ENCODE data around the gene FBLN7.

The FBLN7 gene

DNA sequence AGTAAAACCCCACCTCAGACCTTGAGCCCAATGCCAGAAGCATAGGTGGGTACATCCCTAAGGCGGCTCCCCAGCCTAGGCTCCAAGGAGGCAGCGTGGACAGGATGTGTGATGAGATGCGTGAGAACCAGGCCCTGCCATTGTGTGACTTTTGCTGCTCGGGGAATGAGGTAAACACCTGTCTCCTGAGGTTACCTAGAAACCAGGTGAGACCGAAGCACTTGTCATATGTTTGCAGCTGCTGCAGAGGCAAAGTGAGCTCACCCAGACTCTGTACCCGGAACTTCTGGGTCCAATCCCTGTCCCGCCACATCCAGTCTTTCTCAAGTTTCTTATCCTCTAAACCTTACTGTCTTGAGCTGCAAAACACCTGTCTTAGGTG is 3.4 kb downstream of the FBLN7 start:
- DNase-seq, result peak; percentile 94

DNA sequence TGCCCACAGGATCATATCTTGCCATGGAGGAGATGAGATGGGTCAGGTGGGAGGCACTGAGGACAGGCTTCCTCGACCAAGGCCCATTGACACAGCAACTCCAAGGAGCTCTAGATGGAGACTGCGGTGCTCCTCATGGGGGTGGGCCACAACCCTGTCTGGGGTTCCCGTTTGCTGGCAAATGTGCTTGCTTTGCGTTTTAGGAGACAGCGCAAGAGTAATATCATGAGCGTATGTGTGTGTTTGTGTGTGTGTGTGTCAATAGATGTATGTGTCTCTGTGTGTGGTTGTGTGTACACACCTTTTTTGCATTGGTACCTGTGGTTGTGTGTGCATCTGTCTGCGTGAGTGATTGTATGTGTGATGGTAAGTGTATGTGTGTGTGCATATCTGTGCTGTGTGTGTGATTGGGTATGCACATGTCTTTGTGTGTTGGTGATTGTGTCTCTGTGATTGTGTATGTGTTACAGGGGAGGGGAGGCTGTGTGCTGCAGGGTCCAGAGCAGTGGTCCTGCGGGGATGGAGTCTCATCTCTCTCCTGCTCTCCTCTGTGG is 4.4 kb downstream of the FBLN7 start:
- no peak for DNase-seq

DNA sequence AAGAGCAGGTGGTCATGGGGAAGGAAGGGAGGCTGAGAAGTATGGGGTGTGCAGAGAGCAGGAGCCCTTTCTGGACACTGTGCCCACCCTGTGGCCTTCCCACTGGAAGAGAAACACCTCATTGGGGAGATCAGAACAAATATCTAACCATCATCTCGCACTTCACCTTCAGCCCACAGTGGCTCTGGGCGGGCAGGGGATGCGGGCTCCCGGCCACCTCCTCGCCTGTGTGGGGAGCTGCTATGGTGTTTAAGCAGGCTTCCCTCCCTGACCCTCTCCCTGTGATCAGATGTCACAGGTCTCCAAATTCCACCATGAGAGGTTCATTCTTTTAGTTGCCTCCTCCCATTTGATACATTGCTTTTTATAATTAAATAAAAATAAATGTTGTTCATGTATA is 5.0 kb downstream of the FBLN7 start:
- no peak for DNase-seq

DNA sequence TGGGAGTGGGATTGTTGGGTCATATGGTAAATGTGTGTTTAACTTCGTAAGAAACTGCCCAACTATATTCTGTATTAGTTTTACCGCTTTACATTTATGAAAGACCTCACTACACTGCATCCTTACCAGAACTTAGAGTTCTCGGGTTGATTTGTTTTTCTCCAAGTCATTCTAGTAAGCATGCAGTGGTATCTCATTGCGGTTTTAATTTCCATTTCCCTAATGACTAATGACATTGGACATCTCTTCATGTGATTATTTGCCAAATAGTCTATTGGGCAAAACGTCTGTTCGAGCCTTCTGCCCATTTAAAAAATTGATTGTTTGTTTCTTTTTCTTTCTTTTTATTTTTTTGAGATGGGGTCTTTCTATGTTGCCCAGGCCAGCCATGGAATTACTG is 6.8 kb downstream of the FBLN7 start:
- DNase-seq, result no peak

DNA sequence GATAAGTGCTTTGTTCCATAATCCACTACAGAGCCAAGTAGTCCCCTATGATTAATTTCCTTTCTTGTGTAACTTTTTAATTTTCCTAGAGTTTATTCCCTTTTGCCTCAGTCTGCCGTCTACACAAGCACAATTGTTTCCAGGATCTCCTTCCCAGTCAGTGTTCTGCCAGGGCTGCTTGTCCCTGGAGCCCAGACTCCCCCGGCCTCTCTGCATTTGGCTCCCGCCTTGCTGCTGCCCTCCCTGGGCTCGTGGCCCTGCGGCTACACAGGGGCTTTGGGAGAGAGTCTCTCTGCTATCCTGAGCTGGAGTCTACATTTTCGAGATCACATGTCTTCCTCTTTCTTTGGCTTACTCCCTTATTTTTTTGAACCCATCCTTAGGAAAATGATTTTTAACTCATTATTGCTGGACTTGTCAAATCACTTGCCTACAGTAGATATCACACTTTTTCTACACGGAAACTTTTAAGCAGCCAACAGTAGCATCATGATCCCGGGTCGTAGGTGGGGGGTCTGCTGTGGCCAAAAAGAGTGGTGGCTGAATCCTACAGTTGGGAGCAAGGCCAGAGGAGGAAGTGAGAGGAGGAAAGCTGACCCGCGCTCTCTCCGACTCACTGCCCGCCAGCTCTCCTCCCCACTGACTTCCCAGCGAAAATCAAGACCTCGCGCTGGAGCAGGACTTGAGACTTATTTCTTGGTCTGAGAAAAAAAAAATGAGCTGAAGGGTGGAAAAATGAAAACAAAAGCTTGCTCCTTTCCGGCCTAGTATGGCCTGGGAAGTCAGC is 9.4 kb downstream of the FBLN7 start:
- no peak for DNase-seq

DNA sequence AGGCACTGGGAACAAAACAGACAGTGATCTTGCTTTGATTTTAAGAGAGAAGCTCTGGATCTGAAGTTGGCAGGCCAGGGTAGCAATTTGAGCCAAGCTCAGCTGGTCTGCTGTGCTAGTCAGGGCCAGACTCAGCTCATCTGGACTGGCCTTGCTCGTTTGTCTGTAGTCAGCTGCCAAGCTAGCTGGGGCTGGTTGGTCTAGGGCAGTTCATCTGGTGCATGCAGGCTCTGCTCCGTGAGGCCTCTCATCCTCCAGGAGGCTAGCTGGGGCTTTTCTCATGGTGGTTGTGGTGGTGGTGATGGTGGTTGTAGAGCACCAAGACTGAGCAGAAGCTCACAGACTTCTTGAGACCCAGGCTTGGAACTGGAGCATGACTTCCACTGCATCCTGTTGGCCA is 10.3 kb downstream of the FBLN7 start:
- DNase-seq, result no peak

DNA sequence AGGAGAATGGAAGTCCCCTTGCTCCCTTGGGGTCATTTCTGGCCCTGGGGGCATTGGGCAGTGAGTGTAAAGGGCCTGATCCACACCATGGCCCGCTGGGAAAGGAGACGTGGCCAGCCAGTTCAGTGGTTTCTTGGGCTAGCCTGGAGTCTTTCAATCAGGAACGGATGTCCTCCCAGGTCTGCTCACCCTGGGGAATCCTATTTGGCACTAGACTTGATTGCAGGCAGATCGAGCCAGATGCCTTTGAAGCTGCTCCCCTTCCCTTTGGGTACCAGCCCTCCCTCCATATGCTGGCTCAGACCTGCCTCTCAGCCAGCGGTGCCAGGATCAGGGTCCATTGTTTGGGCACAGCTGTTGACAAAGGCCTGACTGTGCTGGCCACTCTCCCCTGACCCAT is 11.0 kb downstream of the FBLN7 start:
- DNase-seq, result no peak

DNA sequence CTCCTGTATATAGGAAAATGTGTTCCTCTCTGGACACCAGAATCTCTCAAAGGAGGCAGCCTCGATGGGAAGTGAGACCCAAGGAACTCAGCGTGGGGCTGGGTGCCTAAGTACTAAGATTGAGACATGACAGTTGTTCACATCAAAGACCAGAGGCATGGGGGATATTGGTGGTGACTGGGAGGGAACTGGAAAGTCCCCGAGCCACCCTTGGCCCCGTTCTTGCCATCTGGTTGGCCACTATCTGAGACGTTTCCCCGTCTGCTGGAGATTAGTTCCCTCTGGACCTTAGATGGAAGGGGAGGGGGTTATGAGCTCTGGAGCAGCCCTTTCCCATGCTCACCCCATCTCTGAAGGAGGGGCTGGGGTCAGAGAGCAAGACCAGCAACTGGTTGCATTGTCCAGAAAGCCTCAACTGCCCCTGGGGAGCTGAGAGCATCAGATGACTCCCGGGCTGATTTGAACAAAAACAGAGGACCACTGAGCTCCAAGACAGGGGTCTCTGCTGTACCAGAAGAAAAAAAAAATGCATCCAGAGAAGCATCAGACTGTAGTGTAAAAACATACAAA is 11.8 kb downstream of the FBLN7 start:
- no peak for DNase-seq

DNA sequence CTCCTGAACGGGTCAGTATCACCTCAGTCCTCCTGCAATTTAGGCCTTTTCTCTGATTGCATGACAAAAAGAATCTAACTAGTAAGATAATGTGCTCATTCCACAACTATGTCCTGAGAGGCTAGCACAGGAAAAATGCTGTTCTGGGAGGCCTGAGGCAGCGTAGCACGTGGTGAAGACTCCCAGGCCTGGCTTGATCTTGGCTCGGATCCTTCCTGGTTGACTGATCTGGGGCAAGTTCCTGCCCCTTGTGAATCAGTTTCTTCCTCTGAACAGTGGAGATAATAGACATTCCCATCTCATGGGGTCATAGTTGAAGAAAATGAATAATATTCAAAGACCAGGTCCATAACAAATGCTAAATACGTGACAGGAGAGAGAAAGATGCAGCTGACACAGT is 12.3 kb downstream of the FBLN7 start:
- DNase-seq, result no peak

DNA sequence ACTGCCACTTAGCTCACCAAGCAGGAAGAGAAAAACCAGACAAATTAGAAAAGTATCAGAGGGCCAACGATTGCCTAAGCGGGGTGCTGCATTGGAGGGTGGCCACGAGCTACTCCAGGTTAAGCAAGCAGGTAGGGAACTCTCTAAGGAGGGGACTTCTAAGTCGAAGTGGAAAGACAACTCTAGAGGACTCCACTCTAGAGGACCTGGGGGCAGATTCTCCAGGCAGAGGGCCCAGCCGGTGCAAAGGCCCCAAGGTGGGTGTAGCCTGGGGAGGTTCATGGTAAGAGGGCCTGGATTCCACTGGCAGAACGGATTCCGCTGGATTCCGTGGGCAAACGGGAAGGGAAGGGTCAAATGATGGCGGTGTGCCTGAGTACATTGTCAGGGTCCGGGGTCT is 12.7 kb downstream of the FBLN7 start:
- DNase-seq, result no peak

DNA sequence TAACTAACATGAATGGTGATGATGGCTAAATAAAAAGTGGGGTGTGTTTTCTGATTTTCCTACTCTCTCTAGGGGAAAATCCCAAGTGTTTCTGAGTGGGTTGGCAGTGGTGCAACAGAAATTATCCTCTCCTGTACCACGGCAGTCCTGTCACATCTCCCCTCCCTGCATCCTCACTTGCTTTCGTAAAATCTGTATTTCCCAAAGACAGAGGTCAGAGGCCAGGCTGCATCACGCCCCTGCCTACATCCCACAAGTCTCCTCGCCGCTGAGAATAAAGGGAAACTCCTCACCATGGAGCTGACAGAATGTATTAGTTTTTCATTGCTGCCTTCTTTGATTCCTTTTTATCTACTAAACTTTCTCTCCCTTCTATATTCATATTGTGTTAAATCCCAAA is 13.1 kb downstream of the FBLN7 start:
- DNase-seq, result no peak

DNA sequence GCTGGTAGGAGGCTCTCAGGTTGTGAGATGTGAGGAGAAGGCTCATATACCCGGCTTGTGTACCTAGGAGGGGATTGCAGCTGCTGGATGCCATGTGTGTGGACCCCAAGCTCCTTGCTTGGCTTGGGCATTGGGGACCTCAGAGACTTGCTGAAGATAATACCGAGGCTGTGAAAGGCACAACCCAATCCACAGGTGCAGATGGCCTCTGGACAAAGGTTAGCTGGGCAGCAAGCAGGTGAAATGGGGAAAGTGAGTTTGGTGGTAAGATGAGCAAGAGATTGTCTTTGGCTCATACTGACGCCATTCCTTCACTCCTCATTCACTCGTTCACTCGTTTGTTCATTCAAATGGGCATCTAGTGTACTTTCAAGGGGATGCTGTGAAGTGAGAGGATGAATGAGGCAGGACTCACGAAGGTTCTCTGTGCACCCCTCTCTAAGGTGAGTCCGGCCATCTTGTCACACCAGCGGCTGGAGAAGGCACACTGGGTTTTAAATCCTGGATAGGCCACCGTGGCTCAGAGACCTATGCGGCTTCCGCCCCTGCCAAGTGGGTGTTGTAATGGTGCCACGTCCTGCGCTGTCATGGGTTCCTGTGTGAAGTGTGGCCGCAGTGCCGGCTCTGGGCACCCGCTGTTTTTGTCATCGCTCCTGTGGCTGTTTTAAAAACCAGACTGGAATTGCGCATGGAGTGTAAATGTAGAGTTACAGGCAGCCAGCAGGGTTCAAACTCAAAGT is 13.7 kb downstream of the FBLN7 start:
- no peak for DNase-seq

DNA sequence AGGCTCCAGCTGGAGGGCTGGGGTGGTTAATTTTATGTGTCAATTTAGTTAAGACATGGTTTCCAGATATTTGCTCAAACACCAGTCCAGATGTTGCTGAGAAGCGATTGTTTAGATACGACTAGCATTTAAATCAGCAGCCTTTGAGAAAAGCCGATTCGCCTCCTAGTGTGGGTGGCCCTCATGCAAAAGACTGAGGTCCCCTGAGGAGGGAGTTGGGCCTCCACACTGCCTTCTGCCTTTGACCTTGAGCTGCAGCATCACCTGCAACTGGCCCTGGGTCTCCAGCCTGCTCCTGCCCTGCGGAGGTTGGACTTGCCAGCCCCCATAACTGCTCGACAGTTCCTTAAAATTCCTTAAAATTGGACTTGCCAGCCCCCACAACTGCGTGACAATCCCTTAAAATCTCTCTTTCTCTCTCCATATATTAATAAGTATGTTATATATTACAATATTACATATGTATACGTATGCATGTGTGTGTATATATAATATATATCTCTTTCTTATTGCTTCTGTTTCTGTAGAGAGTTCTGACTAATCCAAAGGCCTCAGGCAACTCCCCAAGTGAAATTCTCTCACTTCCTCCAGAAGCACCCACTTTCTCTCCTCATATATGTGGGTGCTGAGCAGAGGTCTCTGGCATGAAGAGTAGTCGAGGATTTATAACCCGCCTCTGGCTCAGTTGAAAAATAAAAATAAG is 14.4 kb downstream of the FBLN7 start:
- DNase-seq, result no peak

DNA sequence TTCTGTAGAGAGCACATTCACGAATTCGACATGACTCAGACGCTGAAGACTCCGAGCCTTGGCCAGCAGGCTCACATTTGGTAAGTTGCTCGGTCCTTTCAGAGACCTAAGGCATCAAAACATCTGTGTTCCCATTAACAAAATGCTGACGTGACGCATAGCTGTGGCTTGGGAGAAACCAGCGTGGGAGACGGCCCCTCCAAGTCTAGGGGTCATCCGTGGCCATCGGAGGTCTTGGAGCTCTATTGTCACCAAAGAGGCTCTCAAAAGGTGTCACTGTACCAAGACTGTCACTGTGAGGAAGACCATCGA is 14.9 kb downstream of the FBLN7 start:
- DNase-seq, result no peak

DNA sequence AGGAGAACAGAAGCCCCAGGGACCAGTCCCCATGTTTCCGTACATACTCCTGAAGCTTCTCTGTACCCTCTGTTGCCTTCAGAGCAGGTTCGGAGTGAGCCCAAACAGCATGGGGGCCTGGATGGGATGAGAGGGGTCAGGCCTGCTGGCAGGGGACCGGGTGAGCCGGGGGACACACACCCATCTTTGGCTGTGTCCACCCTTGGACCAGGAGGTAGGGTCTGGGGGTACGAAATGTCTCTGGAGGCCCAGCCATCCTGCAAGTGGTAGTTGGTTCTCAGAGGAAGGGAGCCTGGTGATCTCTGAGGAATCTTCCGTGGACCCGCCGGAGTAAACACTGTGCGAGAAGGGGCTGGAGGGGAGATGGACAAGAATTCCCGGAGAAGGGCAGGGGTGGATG is 15.3 kb downstream of the FBLN7 start:
- DNase-seq, result no peak

DNA sequence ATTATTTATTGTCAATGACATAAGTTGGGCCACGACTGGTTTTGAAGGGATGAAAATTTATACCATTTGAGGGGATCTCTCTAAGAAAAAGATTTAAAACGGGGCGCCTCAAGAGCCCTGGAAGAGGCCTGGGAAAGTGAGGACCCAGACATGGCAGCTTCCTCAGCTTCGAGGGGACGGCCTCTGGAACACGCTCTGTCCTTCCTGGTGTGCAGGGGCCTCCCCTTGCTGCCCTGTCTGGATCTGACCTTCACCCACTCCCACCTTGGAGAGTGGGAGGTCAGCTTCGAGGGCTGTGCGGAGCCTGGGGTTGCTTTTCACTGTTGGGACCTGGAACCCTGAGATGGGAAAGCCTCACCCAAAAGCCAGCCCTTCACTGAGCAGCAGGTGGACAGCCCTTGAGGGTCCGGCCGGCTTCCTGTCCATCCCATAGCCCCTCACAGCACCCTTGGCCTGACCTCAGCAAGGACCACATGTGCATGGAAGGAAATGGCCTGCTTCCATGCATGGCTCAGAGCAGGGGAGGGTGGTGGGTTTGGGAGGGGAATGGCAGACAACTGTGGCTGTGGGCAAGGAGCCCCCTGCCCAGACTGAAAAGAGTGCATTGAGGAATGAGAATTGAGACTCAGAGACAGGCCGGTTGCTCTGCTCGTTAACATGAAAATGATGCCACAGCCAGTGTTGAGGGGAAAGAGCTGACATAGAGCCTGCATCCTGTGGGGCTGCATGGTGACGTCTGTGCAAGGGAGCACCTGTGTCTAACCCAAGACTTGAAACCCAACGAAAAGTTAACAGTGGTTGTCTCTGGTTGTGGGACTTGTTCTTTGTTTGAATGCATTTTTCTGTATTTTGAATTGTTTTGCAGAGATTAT is 16.3 kb downstream of the FBLN7 start:
- no peak for DNase-seq

DNA sequence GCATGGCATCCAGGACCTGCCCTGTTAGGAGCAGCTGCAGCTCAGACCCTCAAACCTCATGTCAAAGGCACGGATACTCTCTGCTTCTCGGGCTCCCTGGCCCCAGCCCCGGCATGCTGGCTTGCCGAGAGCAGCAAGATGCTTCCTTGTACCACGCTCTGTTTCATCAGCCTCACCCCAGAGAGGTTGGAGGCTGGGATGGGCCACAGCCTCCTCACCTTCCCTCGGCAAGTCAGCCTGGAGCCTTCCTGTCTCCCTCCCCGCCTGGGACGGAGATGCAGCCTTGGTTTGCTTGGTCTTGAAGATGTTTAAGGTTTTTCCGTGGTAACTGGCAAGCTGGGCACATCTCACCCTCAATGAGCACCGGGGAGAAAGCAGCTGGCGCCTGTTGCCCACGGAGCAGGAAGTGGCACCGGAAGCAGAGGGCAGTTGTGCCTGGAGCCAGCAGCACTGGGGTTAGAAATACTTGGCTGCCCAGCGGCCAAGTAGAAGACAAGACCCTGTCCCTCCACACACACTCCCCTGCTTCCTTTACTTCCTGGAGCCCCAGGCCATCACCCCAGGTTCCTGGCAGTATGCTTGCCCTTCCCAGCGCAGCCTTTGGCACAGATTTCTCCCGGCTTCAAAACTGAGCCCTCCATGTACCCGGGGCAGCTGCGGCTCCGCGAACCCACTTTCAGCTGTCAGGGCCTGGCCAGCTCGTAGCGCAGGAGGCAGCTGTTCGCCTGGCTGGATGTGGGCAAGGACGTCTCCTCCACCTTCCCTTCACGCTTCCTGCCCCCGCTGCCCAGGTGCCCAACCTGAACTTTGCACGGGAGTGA is 17.4 kb downstream of the FBLN7 start:
- peak; percentile 51 for DNase-seq

DNA sequence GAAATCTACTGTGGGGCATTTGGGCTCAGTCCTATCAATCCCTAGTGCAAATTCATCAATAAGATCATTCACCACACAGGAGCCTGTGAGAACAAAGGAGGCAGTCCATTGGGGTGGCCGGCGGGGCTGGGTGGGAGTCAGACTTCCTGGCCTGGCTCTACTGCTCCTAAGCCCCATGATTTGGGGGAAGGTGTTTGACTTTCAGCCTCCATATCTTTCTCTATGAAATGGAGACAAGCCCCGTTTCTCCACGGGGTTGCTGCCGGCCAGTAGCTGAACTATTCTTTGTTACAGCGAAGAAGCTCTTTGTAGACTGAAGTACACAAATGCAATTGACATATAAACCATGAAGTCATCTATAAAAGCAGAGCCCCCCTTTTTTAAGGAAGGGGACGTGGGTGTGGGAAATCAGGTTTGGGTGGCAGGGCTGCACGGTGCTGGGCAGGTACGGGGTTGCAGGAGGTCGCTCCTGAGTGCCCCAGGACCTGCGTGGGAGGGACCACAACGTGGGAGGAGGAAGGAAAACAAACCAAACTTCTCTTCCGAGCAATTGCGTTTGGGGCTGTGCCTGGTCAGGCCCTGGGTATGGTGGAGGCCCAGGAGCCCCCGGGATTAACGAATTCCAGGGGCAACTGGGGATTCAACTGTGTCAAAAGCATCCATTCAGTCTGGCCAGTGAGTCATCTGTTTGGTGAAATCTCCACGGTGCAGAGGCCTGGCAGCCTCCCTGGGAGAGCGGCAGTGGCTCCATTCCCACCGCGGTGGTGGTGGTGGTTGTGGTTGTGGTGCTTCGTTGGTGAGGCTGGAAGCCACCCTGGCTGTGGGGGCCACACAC is 18.2 kb downstream of the FBLN7 start:
- DNase-seq, result no peak

DNA sequence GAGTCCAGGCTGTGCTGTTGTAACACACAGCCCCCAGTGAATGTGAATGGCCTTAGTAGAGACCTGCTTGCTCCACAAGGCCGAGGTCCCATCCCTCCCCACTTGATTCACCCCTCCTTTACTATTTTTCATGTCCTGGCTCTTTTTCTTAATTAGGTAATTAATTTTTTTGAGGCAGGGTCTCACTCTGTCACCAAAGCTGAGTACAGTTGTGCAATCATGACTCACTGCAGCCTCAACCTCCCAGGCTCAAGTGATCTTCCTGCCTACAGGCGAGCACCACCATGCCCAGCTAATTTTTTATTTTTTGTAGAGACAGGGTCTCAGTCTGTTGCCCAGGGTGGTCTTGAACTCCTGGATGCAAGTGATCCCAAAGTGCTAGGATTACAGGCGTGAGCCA is 19.3 kb downstream of the FBLN7 start:
- DNase-seq, result no peak

DNA sequence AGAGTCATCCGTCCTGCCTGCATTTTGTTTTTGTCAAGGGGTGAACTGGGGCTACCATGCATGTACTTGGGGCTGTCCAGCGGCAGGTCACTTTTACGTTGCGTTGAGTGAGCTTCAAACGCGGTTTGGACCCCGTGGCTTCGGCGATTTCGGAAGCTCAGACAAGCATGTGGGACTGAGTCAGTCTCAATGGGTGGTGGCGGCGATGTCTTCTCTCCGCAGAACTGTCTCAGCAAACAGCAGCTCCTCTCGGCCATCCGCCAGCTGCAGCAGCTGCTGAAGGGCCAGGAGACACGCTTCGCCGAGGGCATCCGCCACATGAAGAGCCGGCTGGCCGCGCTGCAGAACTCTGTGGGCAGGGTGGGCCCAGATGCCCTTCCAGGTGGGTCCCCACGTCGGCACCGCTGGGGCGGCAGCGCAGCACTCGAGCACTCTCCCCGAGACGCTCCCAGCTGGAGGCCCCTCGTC is 21.3 kb downstream of the FBLN7 start:
- peak; percentile 84 for DNase-seq
